Stimulated activated CD8-positive, alpha-beta memory T cell treated with anti-CD3 and anti-CD28 coated beads, Interleukin-2, amount 100 ng/mL, for 48 hours (primary cell): ENCODE results near the gene NPHS1.

ENCODE experiments used
- DNase-seq, 2 donors: peaks; one replicate each; pipeline ENCODE4 v3.0.0-alpha.2; 2020; ENCODE audit warnings: low read depth in 2 of 2

The NPHS1 gene

GRCh38 chr19:35874392-35874930, 22.2 kb upstream of the NPHS1 start:
- no peak for DNase-seq

- no peak for DNase-seq
Observed at GRCh38 chr19:35872180-35872579, 19.9 kb upstream of the NPHS1 start.

GRCh38 chr19:35871611-35872010, 19.3 kb upstream of the NPHS1 start:
- no peak for DNase-seq

GRCh38 chr19:35870798-35871197, 18.5 kb upstream of the NPHS1 start:
- no peak for DNase-seq

- peak in 1 of 2 donors; percentile 42 for DNase-seq
Observed at GRCh38 chr19:35870124-35870736, 17.9 kb upstream of the NPHS1 start.

- DNase-seq = peak; percentile 79 to 83
Observed at GRCh38 chr19:35869327-35870123, 17.2 kb upstream of the NPHS1 start.

GRCh38 chr19:35868823-35869326, 16.6 kb upstream of the NPHS1 start:
- DNase-seq = no peak

- DNase-seq = peak; percentile 63 to 64
Observed at GRCh38 chr19:35868172-35868822, 16.0 kb upstream of the NPHS1 start, which contains the start of gene APLP1. APLP1 (plus strand) TSS chr19:35868574; CDS start chr19:35868637, 63 bp downstream.

GRCh38 chr19:35863018-35863417, 10.7 kb upstream of the NPHS1 start:
- no peak for DNase-seq

GRCh38 chr19:35862528-35862927, 10.2 kb upstream of the NPHS1 start:
- DNase-seq = no peak

- DNase-seq = no peak
Observed at GRCh38 chr19:35861640-35862160, 9.4 kb upstream of the NPHS1 start.

- DNase-seq = no peak
Observed at GRCh38 chr19:35860818-35861639, 8.7 kb upstream of the NPHS1 start.

- DNase-seq = no peak
Observed at GRCh38 chr19:35860436-35860817, 8.1 kb upstream of the NPHS1 start.

- no peak for DNase-seq
Observed at GRCh38 chr19:35859414-35859813, 7.1 kb upstream of the NPHS1 start.

- DNase-seq = no peak
Observed at GRCh38 chr19:35858311-35858710, 6.0 kb upstream of the NPHS1 start.

- no peak for DNase-seq
Observed at GRCh38 chr19:35856546-35857149, 4.3 kb upstream of the NPHS1 start, which contains the start of gene KIRREL2. KIRREL2 (plus strand) TSS chr19:35856911; CDS start chr19:35857120, 209 bp downstream.

GRCh38 chr19:35853038-35853756, 893 bp upstream of the NPHS1 start:
- no peak for DNase-seq

- DNase-seq = no peak
Observed at GRCh38 chr19:35851213-35852028, 883 bp downstream of the NPHS1 start.

GRCh38 chr19:35848919-35849505, 3.3 kb downstream of the NPHS1 start:
- no peak for DNase-seq
